ENCODE measurements around the gene TM9SF4.
"Not testable (repeated sequence)": the region's sequence is repeated elsewhere in the genome, so short reads cannot be mapped to it uniquely, and the experiment has no call there.

Gene TM9SF4

DNA sequence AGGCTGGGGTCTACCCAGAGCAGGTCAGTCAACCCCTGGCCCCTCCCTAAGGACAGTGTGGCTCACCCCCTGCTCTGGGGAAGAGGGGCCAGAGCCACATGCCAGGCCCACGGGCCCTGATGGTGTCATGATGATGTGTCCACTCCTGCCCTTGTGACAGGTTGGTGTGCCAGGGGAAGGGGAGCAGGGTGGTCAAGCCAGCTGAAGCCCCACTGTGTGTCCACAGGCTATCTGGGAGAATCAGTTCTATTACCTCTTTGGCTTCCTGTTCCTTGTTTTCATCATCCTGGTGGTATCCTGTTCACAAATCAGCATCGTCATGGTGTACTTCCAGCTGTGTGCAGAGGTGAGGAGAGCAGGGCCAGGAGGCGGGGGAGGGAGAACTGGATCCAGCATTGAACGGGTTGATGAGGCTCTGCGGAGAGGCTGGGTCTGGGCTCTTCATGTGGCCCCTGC, 50.3 kb downstream of the TM9SF4 start:
- no peak for DNase-seq

DNA sequence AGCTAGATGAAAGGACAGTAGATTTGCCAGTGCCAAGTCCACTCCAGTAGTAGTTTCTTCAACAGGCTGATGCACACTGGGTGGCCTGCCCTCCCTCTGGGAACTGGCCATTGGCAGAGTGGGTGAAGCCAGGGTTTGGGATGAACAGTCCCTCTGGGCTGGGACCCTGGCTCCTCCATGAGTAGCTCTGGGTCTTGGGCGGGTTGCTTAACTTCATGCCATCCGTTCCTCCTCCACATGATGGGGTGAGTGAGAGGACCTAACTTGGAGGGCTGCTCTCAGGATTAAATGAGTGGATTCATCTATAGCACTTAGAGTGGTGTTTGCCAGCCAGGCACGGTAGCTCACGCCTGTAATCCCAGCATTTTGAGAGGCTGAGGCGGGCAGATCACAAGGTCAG, 50.8 kb downstream of the TM9SF4 start:
- DNase-seq, result no peak

DNA sequence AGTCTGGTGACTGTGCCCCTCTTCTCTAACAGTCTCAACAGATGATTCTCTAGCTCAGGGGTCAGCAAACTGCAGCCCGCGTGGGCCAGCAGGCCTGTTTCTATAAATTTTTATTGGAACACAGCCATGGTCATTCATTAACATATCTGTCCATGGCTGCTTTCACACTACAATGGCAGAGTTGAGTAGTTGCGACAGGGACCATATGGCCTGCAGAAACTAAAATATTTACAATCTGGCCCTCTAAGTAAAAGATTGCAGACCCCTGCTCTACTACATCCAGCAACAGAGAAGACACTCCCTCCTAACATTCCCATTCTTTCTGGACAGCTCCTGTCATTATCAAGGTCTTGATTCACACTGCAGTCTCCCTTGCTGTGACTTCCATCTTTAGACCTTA, 52.8 kb downstream of the TM9SF4 start:
- no peak for DNase-seq

DNA sequence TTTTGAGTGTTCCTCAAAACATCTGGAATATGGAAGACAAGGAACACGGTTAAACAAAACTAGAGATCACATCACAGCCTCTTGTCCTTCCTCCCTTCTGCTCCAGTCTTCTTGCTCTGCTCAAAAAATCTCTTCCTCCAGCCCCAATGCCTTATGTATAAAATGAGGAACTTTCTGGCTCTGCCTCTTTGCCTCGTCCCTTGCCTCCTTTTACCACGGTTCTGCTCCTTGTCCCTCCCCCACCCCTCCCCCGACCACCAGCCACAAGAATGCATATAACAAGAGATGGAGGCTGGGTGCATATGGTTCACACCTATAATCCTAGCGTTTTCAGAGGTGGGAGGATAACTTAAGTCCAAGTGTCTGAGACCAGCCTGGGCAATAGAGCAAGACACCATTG, 54.4 kb downstream of the TM9SF4 start:
- DNase-seq, result no peak

DNA sequence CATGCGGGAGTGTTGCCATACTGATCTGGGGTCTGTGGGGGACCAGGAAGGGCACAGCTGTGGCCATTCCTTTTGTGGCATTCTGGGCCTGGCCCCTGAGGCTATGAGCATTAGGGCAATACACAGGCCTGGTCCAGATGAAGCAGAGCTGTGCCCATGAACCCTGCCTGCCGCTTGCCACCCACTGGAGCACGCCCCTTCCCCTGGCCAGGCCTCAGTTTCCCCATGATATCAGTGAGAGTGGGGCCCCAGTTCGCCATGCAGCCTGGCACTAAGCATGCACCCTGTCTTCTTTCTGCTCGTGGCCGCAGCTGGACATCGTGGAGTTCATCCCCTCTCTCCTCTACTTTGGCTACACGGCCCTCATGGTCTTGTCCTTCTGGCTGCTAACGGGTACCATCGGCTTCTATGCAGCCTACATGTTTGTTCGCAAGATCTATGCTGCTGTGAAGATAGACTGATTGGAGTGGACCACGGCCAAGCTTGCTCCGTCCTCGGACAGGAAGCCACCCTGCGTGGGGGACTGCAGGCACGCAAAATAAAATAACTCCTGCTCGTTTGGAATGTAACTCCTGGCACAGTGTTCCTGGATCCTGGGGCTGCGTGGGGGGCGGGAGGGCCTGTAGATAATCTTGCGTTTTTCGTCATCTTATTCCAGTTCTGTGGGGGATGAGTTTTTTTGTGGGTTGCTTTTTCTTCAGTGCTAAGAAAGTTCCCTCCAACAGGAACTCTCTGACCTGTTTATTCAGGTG, 55.6 kb downstream of the TM9SF4 start:
- DNase-seq, result no peak

DNA sequence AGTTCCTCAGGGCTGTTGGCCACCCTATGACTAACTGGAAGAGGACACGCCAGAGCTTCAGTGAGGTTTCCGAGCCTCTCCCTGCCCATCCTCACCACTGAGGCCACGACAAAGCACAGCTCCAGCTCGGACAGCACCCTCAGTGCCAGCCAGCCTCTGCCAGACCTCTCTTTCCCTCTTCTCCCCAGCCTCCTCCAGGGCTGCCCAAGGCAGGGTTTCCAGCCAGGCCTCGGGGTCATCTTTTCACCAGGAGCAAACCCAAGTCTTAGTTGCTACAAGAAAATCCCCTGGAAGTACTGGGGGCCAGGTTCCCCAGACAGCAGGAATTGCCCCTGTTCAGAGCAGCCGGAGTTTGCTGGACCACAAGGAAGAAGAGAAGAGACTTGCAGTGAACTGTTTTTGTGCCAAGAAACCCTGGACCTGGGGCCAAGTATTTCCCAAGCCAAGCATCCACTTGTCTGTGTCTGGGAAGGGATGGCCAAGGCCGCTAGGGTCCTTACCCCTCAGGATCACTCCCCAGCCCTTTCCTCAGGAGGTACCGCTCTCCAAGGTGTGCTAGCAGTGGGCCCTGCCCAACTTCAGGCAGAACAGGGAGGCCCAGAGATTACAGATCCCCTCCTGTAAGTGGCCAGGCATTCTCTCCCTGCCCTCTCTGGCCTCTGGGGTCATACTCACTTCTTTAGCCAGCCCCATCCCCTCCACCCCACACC, 56.5 kb downstream of the TM9SF4 start:
- no peak for DNase-seq

DNA sequence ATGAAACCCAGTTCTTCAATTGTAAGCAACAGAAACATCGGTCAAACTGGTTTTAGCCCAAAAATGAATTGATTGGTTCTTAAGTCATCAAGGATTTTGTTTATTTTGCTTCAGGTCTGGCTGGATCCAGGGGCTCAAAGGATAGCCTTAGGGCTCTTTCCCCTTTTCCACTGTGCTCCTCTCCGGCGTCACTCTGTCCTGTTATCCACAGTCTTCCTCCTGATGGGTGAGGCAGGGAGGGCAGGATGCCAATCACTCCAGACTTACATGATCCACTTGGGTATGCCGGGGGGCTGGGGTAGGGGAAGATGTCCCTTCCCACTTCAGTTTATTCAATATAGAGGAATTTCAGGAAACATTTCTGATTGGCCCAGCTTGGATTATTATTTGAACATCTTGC, 58.0 kb downstream of the TM9SF4 start:
- DNase-seq, result no peak

DNA sequence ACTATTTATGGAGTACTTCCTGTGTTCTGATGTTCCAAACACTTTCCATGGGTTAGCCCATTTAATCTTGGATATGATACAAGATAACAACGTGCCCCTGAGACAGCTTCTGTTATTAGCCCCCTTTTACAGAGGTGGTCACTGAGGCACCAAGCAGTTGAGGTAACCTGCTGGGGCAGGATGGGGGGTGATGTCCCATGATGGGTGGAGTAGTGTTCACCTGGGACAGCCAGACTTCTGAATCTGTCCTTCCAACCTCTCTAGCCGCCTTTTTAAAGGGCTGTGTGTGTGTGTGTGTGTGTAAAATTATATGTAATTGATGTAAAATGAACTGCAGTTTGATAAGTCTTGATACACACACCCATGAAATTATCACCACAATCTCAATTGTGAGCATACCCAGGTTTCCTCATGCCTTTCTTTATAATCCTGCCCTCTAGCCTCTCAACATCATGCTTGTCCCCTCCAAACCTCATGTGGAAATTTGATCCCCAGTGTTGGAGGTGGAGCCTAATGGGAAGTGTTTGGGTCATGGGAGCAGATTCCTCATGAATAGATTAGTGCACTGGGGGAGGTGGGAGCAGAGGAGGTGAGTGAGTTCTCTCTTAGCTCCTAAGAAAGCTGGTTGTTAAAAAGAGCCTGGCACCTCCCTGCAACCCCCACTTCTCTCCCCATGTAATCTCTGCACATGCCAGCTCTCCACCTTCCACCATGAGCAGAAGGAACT, 58.8 kb downstream of the TM9SF4 start:
- no peak for DNase-seq

DNA sequence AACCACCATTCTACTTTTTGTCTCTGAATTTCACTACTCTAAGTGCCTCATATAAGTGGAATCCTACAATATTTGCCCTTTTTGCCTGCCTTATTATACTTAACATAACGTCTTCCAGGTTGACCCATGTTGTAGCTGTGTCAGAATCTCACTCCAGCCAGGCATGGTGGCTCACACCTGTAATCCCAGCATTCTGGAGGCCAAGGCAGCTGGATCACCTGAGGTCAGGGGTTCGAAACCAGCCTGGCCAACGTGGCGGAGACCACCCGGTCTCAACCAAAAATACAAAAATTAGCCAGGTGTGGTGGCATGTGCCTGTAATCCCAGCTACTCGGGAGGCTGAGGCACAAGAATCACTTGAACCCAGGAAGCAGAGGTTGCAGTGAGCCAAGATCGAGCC, 68.2 kb downstream of the TM9SF4 start:
- not testable (repeated sequence) for DNase-seq

DNA sequence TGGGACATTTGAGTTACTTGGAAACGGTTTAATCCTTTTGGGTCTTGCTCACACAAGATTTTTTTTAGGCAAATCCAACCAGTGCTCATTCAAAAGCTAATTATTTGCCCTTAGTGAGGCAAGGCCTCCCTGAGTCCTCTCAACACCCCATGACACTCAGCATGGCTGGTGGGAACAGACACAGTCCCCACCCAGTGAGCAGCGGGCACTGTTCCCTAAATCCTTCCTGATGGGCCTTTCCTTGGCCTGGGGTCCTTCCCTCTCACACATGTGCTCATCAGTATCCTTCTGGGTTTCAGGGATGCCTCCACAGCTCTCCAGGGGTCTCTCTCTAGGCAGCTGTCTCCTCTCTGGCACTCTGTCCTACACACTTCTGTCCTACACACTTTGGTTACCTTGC, 70.0 kb downstream of the TM9SF4 start:
- no peak for DNase-seq

DNA sequence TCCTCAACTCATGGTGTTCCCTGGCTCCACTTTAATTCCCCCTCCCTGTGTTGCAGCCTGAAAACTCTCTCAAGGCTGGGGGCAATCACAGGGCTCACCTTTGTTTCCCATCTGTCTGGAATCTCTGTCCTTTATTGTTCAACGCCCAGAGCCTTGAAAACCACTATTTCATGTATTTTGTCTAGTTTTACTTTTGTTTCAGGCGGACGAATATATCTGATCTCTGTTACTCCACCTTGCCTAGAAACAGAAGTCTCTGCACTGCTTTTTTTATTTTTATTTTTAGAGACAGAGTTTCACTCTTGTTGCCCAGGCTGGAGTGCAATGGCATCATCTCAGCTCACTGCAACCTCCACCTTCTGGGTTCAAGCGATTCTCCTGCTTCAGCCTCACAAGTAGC, 70.4 kb downstream of the TM9SF4 start:
- DNase-seq, result no peak

DNA sequence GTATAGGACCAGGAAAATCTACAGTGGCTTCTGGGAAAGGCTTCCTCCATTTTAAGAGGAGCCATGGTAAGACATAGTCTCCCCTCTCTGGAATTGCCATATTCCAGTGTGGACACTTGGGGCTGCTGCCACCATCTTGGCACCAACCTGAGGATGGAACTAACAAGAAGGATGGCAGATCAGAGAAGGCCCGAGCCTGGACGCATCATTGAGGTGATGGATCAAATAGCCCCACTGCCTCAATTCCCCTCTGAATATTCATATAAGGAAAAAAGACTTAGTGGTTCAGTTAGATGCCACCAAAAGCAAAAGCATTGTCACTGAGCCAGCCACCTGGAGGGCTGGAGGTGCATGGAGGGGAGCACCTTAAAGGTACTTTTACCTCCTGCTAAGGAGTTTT, 72.1 kb downstream of the TM9SF4 start:
- no peak for DNase-seq

DNA sequence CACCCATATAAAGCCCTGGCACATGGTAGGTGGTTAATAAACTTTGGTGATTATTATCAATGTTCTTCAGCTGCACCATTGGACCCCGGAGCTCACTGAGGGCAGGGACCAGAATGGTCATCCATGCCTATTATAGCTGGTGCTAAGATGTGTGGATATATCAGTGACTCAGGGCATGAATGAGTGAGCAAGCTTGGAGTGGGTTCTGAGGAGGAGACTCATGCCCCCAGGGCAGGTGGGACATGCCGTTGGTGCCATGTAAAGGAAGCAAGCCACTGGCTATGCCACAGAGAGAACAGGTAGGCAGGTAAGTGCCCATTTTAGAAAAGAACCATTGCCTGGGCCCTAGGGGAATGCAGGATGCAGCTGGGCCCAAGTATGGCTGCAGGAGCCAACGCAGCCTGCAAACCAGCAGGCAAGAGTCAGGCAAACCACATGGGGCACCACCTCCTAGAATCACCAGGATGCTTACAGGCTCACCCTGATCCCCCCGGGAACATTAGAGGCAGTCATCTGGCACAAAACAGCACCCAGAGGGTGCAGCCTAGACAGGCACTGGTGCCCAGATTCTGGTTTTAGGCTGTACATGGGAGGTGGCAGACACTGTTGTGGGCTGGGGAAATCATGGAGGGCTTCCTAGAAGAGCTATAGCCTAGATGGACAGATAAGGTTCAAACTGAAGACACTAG, 74.6 kb downstream of the TM9SF4 start:
- no peak for DNase-seq

DNA sequence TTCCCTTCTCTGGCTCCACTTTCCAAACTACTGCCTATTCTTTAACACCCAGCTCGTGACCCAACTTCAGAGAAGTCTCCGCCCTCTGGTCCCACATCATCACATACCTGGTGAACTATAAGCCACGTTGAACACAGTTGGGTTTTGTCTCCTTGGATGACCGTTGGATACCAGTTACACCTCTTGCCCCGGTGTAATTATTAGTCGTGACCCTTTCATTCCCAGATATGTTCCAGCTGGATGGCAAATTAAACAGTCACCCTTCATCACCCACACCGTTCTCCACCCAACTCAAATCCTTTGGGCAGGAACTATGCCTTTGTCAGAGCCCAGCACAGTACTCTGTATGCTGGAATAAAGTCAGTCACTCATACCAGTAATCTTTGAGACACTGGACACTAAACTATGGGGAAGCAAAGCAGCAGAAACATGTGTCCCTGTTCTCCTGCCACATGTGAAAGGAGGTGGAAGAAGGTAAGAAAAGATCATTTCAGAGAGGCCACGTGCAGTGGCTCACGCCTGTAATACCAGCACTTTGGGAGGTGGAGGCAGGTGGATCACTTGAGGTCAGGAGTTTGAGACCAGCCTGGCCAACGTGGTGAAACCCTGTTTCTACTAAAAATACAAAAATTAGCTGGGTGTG, 75.6 kb downstream of the TM9SF4 start:
- no peak for DNase-seq

DNA sequence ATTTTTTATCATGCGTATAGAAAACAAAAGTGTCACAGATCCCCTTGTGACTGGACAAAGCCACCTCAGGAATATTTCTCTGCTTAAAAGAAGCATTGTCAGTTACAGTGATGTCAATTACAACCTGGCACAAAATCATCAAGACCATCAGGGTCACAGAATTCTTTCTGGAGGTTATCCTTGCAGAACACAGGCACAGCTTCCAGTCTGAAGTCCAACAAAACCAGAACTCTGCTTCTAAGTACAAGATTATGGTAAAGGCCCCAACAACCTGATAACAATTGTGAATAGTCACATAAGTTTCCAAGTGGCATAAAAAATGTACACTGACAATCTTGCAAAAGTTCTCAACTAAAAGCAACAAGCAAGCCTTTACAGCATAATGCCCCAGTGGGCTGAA, 77.0 kb downstream of the TM9SF4 start:
- DNase-seq, result no peak

DNA sequence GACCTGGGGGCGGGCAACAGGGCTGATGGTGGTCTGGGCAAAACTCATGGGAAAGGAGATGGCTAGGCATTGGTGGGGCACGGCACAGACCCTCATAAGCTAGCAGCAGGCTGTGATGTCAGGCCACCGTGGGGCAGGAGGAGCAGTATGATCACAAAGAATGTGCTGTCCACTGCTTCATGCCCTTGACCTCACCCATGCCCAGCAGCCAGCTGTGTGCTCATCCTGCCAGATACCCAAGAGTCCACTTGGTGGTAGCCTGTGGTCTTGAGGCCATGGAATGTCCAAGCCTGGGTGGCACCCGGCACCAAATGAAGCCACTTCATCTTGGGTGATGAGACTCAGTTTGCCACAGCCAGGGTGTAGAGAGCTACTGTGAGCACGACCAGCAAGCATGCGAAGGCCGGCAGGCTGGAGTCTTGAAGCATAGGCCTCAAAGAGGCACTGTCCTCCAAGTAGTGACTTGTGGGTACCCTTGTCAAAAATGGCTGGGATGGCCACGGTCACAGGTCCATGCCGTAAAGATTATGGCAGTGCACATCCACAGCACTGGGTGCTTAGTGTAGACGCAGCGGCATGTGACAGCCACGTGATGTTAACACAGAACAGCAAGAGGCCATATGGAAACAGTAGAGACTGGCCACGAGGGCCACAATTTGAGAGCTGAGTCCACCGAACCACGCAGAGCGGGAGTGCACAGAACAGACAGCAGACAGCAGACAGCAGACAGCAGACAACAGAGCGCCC, 79.0 kb downstream of the TM9SF4 start:
- DNase-seq, result no peak

DNA sequence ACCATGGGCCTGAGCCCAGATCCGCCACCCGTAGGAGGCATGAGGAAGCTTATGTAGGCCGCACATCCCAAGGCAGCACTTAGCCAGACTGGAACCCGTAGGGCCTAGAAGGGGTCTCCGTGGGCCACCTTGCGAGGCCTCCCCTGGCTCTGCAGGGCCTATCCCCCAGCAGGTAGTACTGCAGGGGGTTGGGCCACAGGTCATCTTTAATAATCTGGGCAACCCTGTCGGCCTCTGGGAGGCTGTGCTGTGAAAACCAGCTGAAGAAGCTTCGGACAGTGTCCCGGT, 79.6 kb downstream of the TM9SF4 start:
- DNase-seq, result no peak

DNA sequence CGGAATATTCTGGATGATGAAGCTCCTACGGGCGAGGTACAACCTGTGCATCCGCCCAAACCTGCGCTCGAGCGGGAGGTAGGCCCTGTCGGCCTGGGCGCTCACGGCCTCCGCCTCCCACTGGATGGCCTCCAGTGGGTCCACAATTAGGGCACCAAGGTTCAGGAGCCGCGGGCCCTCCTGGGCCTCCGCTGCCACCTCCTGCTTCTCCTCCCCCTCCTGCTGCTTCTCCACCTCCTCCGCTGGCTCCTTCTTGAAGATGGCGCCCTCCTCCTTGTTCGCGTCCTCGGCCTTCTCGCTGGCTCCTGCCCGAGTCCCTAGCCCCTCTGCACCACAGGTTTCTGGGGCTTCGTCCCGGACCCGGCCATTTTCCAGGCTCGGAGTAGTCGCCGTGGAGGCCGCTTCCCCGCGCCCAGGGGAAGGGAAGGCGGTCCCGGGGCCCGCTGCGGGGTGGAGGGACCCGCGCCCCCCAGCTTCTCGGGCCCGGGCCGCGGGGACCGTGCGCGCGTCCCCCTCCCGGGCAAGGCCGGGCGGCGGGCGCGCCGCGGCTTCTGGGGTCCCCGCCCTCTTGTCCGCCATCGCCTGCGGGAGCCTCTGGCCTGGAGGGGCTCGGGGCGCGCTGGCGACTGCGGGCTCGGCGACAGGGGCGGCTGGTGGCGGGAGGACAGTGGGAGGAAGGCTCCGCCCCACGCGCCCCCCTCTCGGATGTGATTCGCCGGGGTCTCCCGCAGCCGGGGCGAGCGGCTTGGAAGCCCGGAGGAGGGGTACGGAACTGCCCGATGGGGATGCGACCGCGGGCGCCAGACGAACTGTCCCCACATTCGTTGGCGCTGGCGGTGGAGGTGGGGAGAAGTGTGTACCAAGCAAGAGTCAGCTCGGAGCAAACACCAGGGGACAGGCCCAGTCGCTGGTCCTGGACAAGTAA, 80.4 kb downstream of the TM9SF4 start:
- DNase-seq, result peak; percentile 38

DNA sequence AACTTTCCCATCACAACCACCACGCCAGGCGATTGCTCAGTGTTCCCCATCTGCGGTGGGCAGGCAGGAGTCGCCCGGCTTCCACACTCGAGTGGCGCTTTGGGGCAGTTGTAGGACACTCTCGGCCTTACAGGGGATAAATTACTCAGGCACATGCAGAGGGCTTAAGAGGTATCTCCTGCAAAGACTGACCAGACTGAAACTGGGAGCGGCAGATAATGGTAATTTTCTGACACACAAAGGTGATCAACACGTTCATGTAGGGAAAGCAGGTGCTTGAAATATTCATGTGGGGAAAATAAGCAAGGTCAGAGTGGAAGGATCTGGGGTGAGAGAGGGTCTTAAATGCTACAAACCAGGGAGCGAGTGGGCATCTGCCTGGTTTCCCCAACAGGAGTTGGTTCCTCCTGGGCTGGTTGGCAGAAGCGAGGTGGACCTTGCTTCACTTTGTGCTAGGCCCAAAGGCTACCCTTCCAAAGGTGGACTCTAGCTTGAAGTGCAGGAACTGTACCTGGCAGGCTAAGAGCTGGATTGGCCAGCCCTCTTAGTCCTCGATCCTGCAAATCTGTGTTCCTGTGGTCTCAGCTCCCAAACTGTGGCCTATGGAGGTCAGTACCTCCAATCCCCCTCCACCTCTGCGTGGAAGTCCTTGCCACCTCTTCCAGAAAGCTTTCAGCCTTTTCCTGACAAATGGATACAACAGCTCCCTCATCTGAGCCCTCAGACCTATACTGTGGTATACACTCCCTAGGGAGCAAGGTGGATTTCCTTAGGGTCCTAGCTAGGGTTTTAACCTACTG, 81.3 kb downstream of the TM9SF4 start:
- DNase-seq, result no peak

DNA sequence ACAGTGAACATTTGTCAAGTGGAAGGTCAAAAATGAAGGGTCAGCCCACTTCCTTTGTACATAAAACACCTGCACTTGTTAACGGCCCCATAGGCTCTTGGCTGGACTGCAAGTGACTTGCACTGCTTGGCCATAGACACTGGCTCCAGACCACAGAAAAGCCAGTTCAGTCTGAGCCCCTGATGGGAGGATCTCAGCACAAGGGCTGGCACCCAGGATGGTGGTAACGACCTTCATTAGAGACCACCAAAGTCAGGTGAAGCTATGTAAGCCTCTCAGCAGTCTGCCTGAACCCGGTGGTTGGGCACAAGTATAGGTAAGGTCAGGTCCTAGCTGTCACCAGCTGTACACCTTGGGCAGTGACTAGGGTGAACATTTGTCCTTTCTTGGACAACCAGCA, 81.9 kb downstream of the TM9SF4 start:
- DNase-seq, result no peak
